Mucosa of stomach (tissue), 1 donor: Measurements from ENCODE around the gene CD247.
"Not testable (repeated sequence)": the region's sequence is repeated elsewhere in the genome, so short reads cannot be mapped to it uniquely, and the experiment has no call there.

Experiments
- H3K27me3 ChIP-seq: one replicate; pipeline ENCODE4 v1.7.0; 2013; ENCODE audit warnings: mild to moderate bottlenecking, low read length; ENCODE audit not compliant: control insufficient read depth, insufficient read depth
- H3K36me3 ChIP-seq: one replicate; pipeline ENCODE4 v1.7.0; 2013; ENCODE audit warnings: low read length; ENCODE audit not compliant: control insufficient read depth, insufficient read depth
- H3K4me1 ChIP-seq: one replicate; pipeline ENCODE4 v1.7.0; 2013; ENCODE audit warnings: mild to moderate bottlenecking, low read length; ENCODE audit not compliant: control insufficient read depth, insufficient read depth
- H3K4me3 ChIP-seq: one replicate; pipeline ENCODE4 v1.7.0; 2013; ENCODE audit warnings: low read length
- H3K9ac ChIP-seq: one replicate; pipeline ENCODE4 v1.7.0; 2013; ENCODE audit warnings: mild to moderate bottlenecking, low read length, moderate library complexity
- H3K9me3 ChIP-seq: one replicate; pipeline ENCODE4 v1.7.0; 2013; ENCODE audit warnings: mild to moderate bottlenecking, low read length, moderate library complexity; ENCODE audit not compliant: control insufficient read depth
- donor health status: Pancreatic carcinoma.

Gene CD247

GRCh38 chr1:167518331-167518700 is at the start of gene CD247:
Gene CD247 (minus strand): TSS chr1:167518529. CDS start chr1:167518465, 64 bp downstream.
- H3K9me3 ChIP-seq, result no peaks in the 10 kb centered on the region
- no peak within 1 kb of the TSS for H3K9ac ChIP-seq
- no peak within 1 kb of the TSS for H3K4me3 ChIP-seq
- no peaks in the 10 kb centered on the region for H3K4me1 ChIP-seq
- H3K27me3 ChIP-seq, result no peaks in the 10 kb centered on the region
- no peaks in the 10 kb centered on the region for H3K36me3 ChIP-seq

GRCh38 chr1:167567663-167568062 is 49.3 kb upstream of the CD247 start:
- no peaks in the 10 kb centered on the region for H3K9me3 ChIP-seq
- H3K27me3 ChIP-seq, result no peaks in the 10 kb centered on the region
- no peaks in the 10 kb centered on the region for H3K4me1 ChIP-seq
- H3K4me3 ChIP-seq, result no peak overlapping the region
- H3K9ac ChIP-seq, result no peak overlapping the region
- no peaks in the 10 kb centered on the region for H3K36me3 ChIP-seq

- no peaks in the 10 kb centered on the region for H3K27me3 ChIP-seq
These were observed 48.4 kb upstream of the CD247 start for GRCh38 chr1:167566766-167567165.

GRCh38 chr1:167565922-167566321 is 47.6 kb upstream of the CD247 start:
- no peak overlapping the region for H3K4me3 ChIP-seq
- no peaks in the 10 kb centered on the region for H3K4me1 ChIP-seq
- H3K9ac ChIP-seq, result no peak overlapping the region
- H3K9me3 ChIP-seq, result no peaks in the 10 kb centered on the region
- no peaks in the 10 kb centered on the region for H3K36me3 ChIP-seq
- no peaks in the 10 kb centered on the region for H3K27me3 ChIP-seq

More at GRCh38 chr1:167566766-167567165, 48.4 kb upstream of the CD247 start:
- Histone ChIP-seq H3K36me3 (no peaks in the 10 kb centered on the region), H3K4me3 (no peak overlapping the region), H3K9me3 (no peaks in the 10 kb centered on the region), H3K4me1 (no peaks in the 10 kb centered on the region), H3K9ac (no peak overlapping the region)

- Histone ChIP-seq H3K4me1 (no peaks in the 10 kb centered on the region), H3K9me3 (no peaks in the 10 kb centered on the region), H3K27me3 (no peaks in the 10 kb centered on the region), H3K9ac (no peak overlapping the region), H3K4me3 (no peak overlapping the region), H3K36me3 (no peaks in the 10 kb centered on the region)
These were observed 46.4 kb upstream of the CD247 start for GRCh38 chr1:167564612-167565270.

- Histone ChIP-seq H3K9me3 (no peaks in the 10 kb centered on the region), H3K4me3 (no peak overlapping the region), H3K27me3 (no peaks in the 10 kb centered on the region), H3K4me1 (no peaks in the 10 kb centered on the region), H3K9ac (no peak overlapping the region), H3K36me3 (no peaks in the 10 kb centered on the region)
These were observed 45.4 kb upstream of the CD247 start for GRCh38 chr1:167563579-167564246.

- Histone ChIP-seq H3K9me3 (no peaks in the 10 kb centered on the region), H3K36me3 (no peaks in the 10 kb centered on the region), H3K4me3 (no peak overlapping the region), H3K27me3 (no peaks in the 10 kb centered on the region), H3K9ac (no peak overlapping the region), H3K4me1 (no peaks in the 10 kb centered on the region)
These were observed 44.4 kb upstream of the CD247 start for GRCh38 chr1:167562702-167563101.

GRCh38 chr1:167561753-167562152 is 43.4 kb upstream of the CD247 start:
- no peaks in the 10 kb centered on the region for H3K36me3 ChIP-seq
- H3K9me3 ChIP-seq, result no peaks in the 10 kb centered on the region
- no peaks in the 10 kb centered on the region for H3K4me1 ChIP-seq
- H3K27me3 ChIP-seq, result no peaks in the 10 kb centered on the region
- no peak overlapping the region for H3K4me3 ChIP-seq
- H3K9ac ChIP-seq, result no peak overlapping the region

- Histone ChIP-seq H3K9me3 (no peaks in the 10 kb centered on the region), H3K36me3 (no peaks in the 10 kb centered on the region), H3K4me1 (no peaks in the 10 kb centered on the region), H3K4me3 (no peak overlapping the region), H3K27me3 (no peaks in the 10 kb centered on the region), H3K9ac (no peak overlapping the region)
These were observed 37.8 kb upstream of the CD247 start for GRCh38 chr1:167555971-167556714.

- H3K4me1 ChIP-seq, H3K36me3 ChIP-seq, H3K9me3 ChIP-seq, H3K4me3 ChIP-seq, H3K27me3 ChIP-seq, H3K9ac ChIP-seq: not testable (repeated sequence)
These were observed 36.7 kb upstream of the CD247 start for GRCh38 chr1:167555072-167555471.

GRCh38 chr1:167554028-167554779 is 35.9 kb upstream of the CD247 start:
- no peaks in the 10 kb centered on the region for H3K27me3 ChIP-seq
- H3K4me3 ChIP-seq, result peak overlapping the region; percentile 27
- H3K9ac ChIP-seq, result peak overlapping the region; percentile 59
- no peaks in the 10 kb centered on the region for H3K36me3 ChIP-seq
- H3K4me1 ChIP-seq, result no peaks in the 10 kb centered on the region
- H3K9me3 ChIP-seq, result no peaks in the 10 kb centered on the region
